SK-N-SH (cell line): ENCODE measurements around the gene PCDHA5.

Experiments used
- CTCF ChIP-seq: fragments of 200-600 bp; sonication (generic); IDR thresholded peaks from 2 replicates; pipeline ENCODE4 v1.6.1; 2017; ENCODE audit warnings: antibody characterized with exemption, mild to moderate bottlenecking, moderate library complexity
- GABPA ChIP-seq: IDR thresholded peaks from 2 replicates; pipeline ENCODE4 v1.4.0; 2012; ENCODE audit warnings: low read depth, mild to moderate bottlenecking
- MAX ChIP-seq: IDR thresholded peaks from 2 replicates; pipeline ENCODE4 v1.4.0; 2012; ENCODE audit warnings: low read depth
- NFIC ChIP-seq: IDR thresholded peaks from 2 replicates; pipeline ENCODE4 v1.4.0; 2012; ENCODE audit warnings: borderline replicate concordance
- NRF1 ChIP-seq: IDR thresholded peaks from 2 replicates; pipeline ENCODE4 v1.6.1; 2012; ENCODE audit warnings: low read depth, mild to moderate bottlenecking, low read length
- YY1 ChIP-seq: IDR thresholded peaks from 2 replicates; pipeline ENCODE4 v1.4.0; 2012; ENCODE audit warnings: low read depth, mild to moderate bottlenecking
- TF ChIP-seq, protein P1 (sequence below): fragments of 150-350 bp; IDR thresholded peaks from 2 replicates; pipeline ENCODE4 v1.6.1; 2017; ENCODE audit warnings: antibody characterized with exemption, low read length, low read depth, borderline replicate concordance

GRCh38 chr5:140840978-140841962 lies 19.9 kb downstream of the PCDHA5 start, which contains the start of gene PCDHA8:
- TF ChIP-seq MAX (no peak), YY1 (no peak), NRF1 (no peak), NFIC (no peak), CTCF (peak; percentile 87), GABPA (no peak)
- TF ChIP-seq, protein P1, sequence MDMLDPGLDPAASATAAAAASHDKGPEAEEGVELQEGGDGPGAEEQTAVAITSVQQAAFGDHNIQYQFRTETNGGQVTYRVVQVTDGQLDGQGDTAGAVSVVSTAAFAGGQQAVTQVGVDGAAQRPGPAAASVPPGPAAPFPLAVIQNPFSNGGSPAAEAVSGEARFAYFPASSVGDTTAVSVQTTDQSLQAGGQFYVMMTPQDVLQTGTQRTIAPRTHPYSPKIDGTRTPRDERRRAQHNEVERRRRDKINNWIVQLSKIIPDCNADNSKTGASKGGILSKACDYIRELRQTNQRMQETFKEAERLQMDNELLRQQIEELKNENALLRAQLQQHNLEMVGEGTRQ = no peak
